Ovary (tissue), 3 donors: Measurements from ENCODE around the gene MYL2.

Source experiments
- EP300 ChIP-seq: sonication (generic); formaldehyde crosslinking; IDR thresholded peaks from one replicate; pipeline ENCODE4 v1.6.1; 2017; ENCODE audit warnings: antibody characterized with exemption
- POLR2A ChIP-seq: fragments of 450-650 bp; IDR thresholded peaks from one replicate; pipeline ENCODE4 v1.6.1; 2017; ENCODE audit warnings: antibody characterized with exemption, mild to moderate bottlenecking, moderate library complexity
- TF ChIP-seq, protein P1 (sequence below), 3 donors: fragments of 450-650 bp in 2 of 3; fragments of 200-600 bp in 1 of 3; IDR thresholded peaks; one replicate each; pipeline versions ENCODE4 v1.5.1 to v1.8.0; 2016 to 2022; ENCODE audit warnings: antibody characterized with exemption in 3 of 3, mild to moderate bottlenecking in 1 of 3
- donor health status: DM: no; HTN: no; CAD: no.

DNA sequence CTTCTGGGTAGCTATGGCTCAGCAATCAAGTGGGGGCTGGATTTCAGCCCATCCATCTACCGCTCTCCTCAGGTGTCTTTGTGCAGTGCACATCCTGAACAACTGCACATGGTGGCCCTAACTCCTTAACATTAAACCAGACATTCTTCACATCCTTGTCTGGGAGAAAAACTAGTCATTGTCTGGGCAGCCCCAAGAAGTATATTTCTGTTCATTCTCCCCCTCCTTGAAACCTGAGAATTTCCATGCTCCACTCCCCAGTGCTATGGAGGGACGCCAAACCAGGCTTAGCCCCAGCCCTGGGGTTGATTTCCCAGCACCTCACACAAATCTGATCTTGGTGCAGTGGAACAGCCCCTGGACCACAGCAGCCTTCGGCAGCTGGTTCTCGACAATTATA lies 13.4 kb downstream of the MYL2 start:
- TF ChIP-seq, protein P1, sequence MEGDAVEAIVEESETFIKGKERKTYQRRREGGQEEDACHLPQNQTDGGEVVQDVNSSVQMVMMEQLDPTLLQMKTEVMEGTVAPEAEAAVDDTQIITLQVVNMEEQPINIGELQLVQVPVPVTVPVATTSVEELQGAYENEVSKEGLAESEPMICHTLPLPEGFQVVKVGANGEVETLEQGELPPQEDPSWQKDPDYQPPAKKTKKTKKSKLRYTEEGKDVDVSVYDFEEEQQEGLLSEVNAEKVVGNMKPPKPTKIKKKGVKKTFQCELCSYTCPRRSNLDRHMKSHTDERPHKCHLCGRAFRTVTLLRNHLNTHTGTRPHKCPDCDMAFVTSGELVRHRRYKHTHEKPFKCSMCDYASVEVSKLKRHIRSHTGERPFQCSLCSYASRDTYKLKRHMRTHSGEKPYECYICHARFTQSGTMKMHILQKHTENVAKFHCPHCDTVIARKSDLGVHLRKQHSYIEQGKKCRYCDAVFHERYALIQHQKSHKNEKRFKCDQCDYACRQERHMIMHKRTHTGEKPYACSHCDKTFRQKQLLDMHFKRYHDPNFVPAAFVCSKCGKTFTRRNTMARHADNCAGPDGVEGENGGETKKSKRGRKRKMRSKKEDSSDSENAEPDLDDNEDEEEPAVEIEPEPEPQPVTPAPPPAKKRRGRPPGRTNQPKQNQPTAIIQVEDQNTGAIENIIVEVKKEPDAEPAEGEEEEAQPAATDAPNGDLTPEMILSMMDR (IDR thresholded peaks at IDR 0.05), result no peak
- TF ChIP-seq EP300 (no peak), POLR2A (no peak)
